Fibroblast of lung (primary cell): ENCODE data around the gene PAIP2. TPM values are rescaled to one million over a fixed set of nuclear protein-coding genes. Genes with fewer than 3 reads are reported as not detected.
"Not testable (repeated sequence)": the region's sequence is repeated elsewhere in the genome, so short reads cannot be mapped to it uniquely, and the experiment has no call there.

Experiments used
- DNase-seq, 2 donors: peaks; one replicate each; pipeline versions ENCODE4 v3.0.0 to v3.0.0-alpha.2; 2010; ENCODE audit warnings: low read depth in 2 of 2
- H2AFZ ChIP-seq: 2 replicates; pipeline ENCODE4 v1.5.1; 2012; ENCODE audit warnings: low read length, control low read depth, inconsistent platforms
- H3K27ac ChIP-seq: 2 replicates; pipeline ENCODE4 v1.5.1; 2011; ENCODE audit warnings: low read length, control low read depth; ENCODE audit not compliant: insufficient read depth
- H3K27me3 ChIP-seq: 2 replicates; pipeline ENCODE4 v1.5.1; 2011; ENCODE audit warnings: mild to moderate bottlenecking, low read length; ENCODE audit not compliant: control insufficient read depth, insufficient read depth
- H3K36me3 ChIP-seq: 2 replicates; pipeline ENCODE4 v1.5.1; 2011; ENCODE audit warnings: low read length; ENCODE audit not compliant: control insufficient read depth, insufficient read depth
- H3K4me1 ChIP-seq: 2 replicates; pipeline ENCODE4 v1.5.1; 2011; ENCODE audit warnings: low read length; ENCODE audit not compliant: control insufficient read depth, insufficient read depth; ENCODE audit errors: extremely low read depth
- H3K4me2 ChIP-seq: 2 replicates; pipeline ENCODE4 v1.5.1; 2011; ENCODE audit warnings: low read length, control low read depth; ENCODE audit not compliant: insufficient read depth; ENCODE audit errors: extremely low read depth
- H3K4me3 ChIP-seq, 4 experiments: fragments of 200-600 bp in 1 of 4; sonication (generic) in 1 of 4; replicated peaks in 1 of 4; 2 replicates each; pipeline ENCODE4 v1.5.1; 2011 to 2016; ENCODE audit warnings: low read length in 4 of 4, low read depth in 3 of 4, mild to moderate bottlenecking in 3 of 4, control low read depth in 2 of 4, inconsistent platforms in 1 of 4, mixed read lengths in 1 of 4; ENCODE audit not compliant: insufficient read depth in 1 of 4; ENCODE audit errors: control extremely low read depth in 1 of 4
- H3K79me2 ChIP-seq: 2 replicates; pipeline ENCODE4 v1.5.1; 2012; ENCODE audit warnings: mild to moderate bottlenecking, low read length, inconsistent platforms; ENCODE audit not compliant: control insufficient read depth, insufficient read depth
- H3K9ac ChIP-seq: 2 replicates; pipeline ENCODE4 v1.5.1; 2011; ENCODE audit warnings: mild to moderate bottlenecking, low read length, control low read depth; ENCODE audit not compliant: insufficient read depth
- H3K9me3 ChIP-seq: 2 replicates; pipeline ENCODE4 v1.5.1; 2012; ENCODE audit warnings: low read depth, low read length; ENCODE audit not compliant: control insufficient read depth, insufficient read depth
- H4K20me1 ChIP-seq: 2 replicates; pipeline ENCODE4 v1.5.1; 2011; ENCODE audit warnings: low read length; ENCODE audit not compliant: control insufficient read depth, insufficient read depth; ENCODE audit errors: extremely low read depth
- EZH2 ChIP-seq: IDR thresholded peaks from 2 replicates; pipeline ENCODE4 v1.5.1; 2012; ENCODE audit warnings: low read length, control low read depth, mild to moderate bottlenecking; ENCODE audit errors: missing control alignments
- polyA plus RNA-seq, 2 donors: library from polyadenylated mRNA; depleted of rRNA in 1 of 2; stranded (reverse) in 1 of 2; unstranded in 1 of 2; fragments of >200 nt; gene quantifications; 2 replicates each; pipeline ENCODE4 v1.2.1, GENCODE V29; 2011 to 2012; ENCODE audit warnings: missing spikeins in 1 of 2
- total RNA-seq: library from RNA; depleted of rRNA; stranded (reverse); fragments of >200 nt; gene quantifications from 2 replicates; pipeline ENCODE4 v1.2.1, GENCODE V29; 2014
- TF ChIP-seq, protein P1 (sequence below), 2 donors: IDR thresholded peaks in 1 of 2; conservative IDR thresholded peaks in 1 of 2; 1 replicate in 1 of 2; 2 replicates in 1 of 2; pipeline ENCODE4 v1.5.1; 2011 to 2012; ENCODE audit warnings: low read length in 2 of 2, control low read depth in 1 of 2, inconsistent platforms in 1 of 2, low read depth in 1 of 2, mild to moderate bottlenecking in 1 of 2

The PAIP2 gene
- total and polyA plus RNA-seq, 2 donors (not counting 1 experiment from before 2014, with no cell fraction given), result 59.0 to 105 TPM

DNA sequence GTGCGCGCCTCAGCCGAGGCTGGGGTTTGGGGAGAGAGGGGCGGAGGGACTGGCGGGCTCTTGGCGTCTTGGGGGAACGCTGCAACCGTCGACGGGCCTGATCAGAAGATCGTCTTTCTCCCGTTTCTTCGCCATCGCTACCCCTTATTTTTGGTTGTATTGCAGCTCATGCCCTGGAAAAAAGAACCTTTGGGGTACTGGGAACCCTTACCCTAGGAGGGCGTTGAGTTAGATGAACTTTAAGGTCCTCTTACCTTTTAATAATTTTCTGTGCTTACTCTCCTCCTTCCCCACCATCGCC is 719 bp downstream of the PAIP2 start:
- Histone ChIP-seq H3K36me3 (no peaks in the 10 kb centered on the region), H3K4me1 (peaks cover 4% of the 10 kb centered on the region), H3K9ac (peak overlapping the region; percentile 95), H2AFZ (no peak overlapping the region), H4K20me1 (no peaks in the 10 kb centered on the region), H3K79me2 (peaks cover 48% of the 10 kb centered on the region), H3K9me3 (no peaks in the 10 kb centered on the region), H3K4me3 (peak overlapping the region; percentile 84 to 98 (median 92)), H3K27me3 (no peaks in the 10 kb centered on the region), H3K4me2 (peak overlapping the region; percentile 94), H3K27ac (peak overlapping the region; percentile 98)
- no peak for DNase-seq
- TF ChIP-seq, protein P1, sequence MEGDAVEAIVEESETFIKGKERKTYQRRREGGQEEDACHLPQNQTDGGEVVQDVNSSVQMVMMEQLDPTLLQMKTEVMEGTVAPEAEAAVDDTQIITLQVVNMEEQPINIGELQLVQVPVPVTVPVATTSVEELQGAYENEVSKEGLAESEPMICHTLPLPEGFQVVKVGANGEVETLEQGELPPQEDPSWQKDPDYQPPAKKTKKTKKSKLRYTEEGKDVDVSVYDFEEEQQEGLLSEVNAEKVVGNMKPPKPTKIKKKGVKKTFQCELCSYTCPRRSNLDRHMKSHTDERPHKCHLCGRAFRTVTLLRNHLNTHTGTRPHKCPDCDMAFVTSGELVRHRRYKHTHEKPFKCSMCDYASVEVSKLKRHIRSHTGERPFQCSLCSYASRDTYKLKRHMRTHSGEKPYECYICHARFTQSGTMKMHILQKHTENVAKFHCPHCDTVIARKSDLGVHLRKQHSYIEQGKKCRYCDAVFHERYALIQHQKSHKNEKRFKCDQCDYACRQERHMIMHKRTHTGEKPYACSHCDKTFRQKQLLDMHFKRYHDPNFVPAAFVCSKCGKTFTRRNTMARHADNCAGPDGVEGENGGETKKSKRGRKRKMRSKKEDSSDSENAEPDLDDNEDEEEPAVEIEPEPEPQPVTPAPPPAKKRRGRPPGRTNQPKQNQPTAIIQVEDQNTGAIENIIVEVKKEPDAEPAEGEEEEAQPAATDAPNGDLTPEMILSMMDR (conservative IDR thresholded peaks at IDR 0.05 in 1 of 2, IDR thresholded peaks at IDR 0.05 in 1 of 2; ENCODE audit: low read depth in 1 of 2, low read length in 2 of 2), result no peak
- TF ChIP-seq EZH2, result no peak

GRCh38 chr5:139343476-139343875 is 1.8 kb downstream of the PAIP2 start:
- Histone ChIP-seq H3K4me1 (peaks cover 4% of the 10 kb centered on the region), H3K27ac (no peak overlapping the region), H3K4me3 (peak overlapping the region; percentile 84 to 98 (median 92)), H4K20me1 (no peaks in the 10 kb centered on the region), H3K27me3 (no peaks in the 10 kb centered on the region), H3K36me3 (no peaks in the 10 kb centered on the region), H3K4me2 (peak overlapping the region; percentile 94), H2AFZ (no peak overlapping the region), H3K9ac (no peak overlapping the region), H3K79me2 (peaks cover 59% of the 10 kb centered on the region), H3K9me3 (no peaks in the 10 kb centered on the region)
- TF ChIP-seq, protein P1 (conservative IDR thresholded peaks at IDR 0.05 in 1 of 2, IDR thresholded peaks at IDR 0.05 in 1 of 2; ENCODE audit: low read depth in 1 of 2, low read length in 2 of 2), result no peak
- TF ChIP-seq EZH2, result no peak
- DNase-seq, result no peak

- TF ChIP-seq EZH2, result no peak
- TF ChIP-seq, protein P1 (conservative IDR thresholded peaks at IDR 0.05 in 1 of 2, IDR thresholded peaks at IDR 0.05 in 1 of 2; ENCODE audit: low read depth in 1 of 2, low read length in 2 of 2), result no peak
- H3K79me2 ChIP-seq, result peaks cover 65% of the 10 kb centered on the region
- H3K36me3 ChIP-seq, result no peaks in the 10 kb centered on the region
- H3K4me1 ChIP-seq, result peaks cover 4% of the 10 kb centered on the region
- H3K9me3 ChIP-seq, result no peaks in the 10 kb centered on the region
- no peak overlapping the region for H3K27ac ChIP-seq
- no peaks in the 10 kb centered on the region for H4K20me1 ChIP-seq
- no peak overlapping the region for H3K9ac ChIP-seq
- no peak overlapping the region for H2AFZ ChIP-seq
- no peak for DNase-seq
- H3K4me2 ChIP-seq, result no peak overlapping the region
- no peaks in the 10 kb centered on the region for H3K27me3 ChIP-seq
- peak overlapping the region in 2 of 4 experiments; percentile 23 to 30 for H3K4me3 ChIP-seq
Measured at GRCh38 chr5:139344177-139344576, 2.5 kb downstream of the PAIP2 start.

- not testable (repeated sequence) for H3K27me3 ChIP-seq, H3K4me3 ChIP-seq, H3K9me3 ChIP-seq, H2AFZ ChIP-seq, H3K27ac ChIP-seq, H3K4me1 ChIP-seq, H3K9ac ChIP-seq, DNase-seq, H3K36me3 ChIP-seq, H4K20me1 ChIP-seq, H3K4me2 ChIP-seq
- H3K79me2 ChIP-seq, result peaks cover 75% of the 10 kb centered on the region
Measured at GRCh38 chr5:139345442-139345841, 3.8 kb downstream of the PAIP2 start.

- H3K9me3 ChIP-seq, H3K27ac ChIP-seq, H2AFZ ChIP-seq, H3K4me1 ChIP-seq, H3K27me3 ChIP-seq, H4K20me1 ChIP-seq, H3K9ac ChIP-seq, H3K36me3 ChIP-seq, H3K4me3 ChIP-seq, DNase-seq, H3K4me2 ChIP-seq: not testable (repeated sequence)
- peaks cover 80% of the 10 kb centered on the region for H3K79me2 ChIP-seq
Measured at GRCh38 chr5:139347863-139348262, 6.2 kb downstream of the PAIP2 start.
